Erythroblast (primary cell): ENCODE results near the gene GSN.

Experiments used
- DNase-seq, 2 experiments: peaks; one replicate each; lab custom pipeline; 2025; lab: John Stamatoyannopoulos, UW
- GATA1 ChIP-seq: IDR thresholded peaks from 2 replicates; pipeline ENCODE4 v1.6.1; 2011; ENCODE audit warnings: low read depth, mild to moderate bottlenecking, control low read depth, low read length, moderate library complexity
- POLR2A ChIP-seq: IDR thresholded peaks from 2 replicates; pipeline ENCODE4 v1.6.1; 2011; ENCODE audit warnings: mild to moderate bottlenecking, low read length

Gene GSN

DNA sequence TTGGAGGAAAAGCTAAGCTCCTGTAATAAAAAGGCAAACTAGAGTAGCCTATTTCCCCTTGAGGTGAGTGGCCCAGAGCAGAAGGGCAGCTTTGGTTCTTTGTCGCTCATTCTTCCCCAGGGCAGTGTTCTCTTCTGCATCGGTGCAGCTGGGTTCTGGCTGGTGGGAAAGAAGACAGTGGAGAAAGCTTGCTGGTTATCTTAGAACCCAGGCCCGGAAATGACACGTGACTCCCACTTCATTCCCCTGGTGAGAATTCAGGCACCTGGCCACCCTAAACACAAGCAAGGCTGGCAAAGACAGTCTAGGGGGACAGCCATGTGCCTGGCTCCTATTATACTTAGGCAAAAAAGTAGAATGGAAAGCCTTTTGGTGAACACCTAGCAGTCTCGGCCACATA lies 32.5 kb upstream of the GSN start:
- no peak for DNase-seq
- TF ChIP-seq POLR2A (no peak), GATA1 (no peak)

DNA sequence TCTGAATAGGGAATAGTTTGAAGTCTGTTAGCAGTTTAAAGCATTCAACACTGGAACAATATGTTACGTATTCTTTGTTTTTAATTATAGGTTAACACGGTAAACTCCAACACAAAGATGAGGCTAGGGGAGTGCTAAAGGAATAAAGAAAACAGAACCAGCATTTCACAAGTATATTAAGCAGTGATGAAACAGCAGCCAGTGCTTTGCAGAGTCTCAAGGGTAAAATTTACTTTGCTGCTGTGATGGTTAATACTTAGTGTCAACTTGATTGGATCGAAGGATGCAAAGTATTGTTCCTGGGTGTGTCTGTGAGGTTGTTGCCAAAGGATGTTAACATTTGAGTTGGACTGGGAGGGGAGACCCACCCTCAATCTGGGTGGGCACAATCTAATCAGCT lies 30.0 kb upstream of the GSN start:
- no peak for DNase-seq
- TF ChIP-seq GATA1: no peak

DNA sequence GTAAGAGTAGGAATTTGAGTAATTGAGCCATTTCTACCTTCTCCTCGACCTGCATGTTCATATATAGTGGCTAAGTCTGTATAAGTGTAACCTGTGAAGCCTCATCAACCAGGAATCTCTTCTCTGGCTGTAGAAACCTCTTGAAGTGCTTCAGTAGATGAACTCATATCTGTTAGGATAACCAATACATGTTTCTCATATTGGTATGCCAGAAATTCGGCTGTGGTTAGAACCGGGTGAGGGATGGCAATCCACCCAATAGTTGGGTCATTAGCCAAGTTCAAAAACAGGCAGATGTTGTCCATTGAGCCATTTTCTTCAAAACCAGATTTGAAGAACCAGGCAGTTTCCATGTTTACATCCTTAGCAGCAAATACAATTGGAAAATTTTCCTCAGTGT lies 28.9 kb upstream of the GSN start:
- TF ChIP-seq POLR2A (no peak), GATA1 (no peak)
- no peak for DNase-seq

DNA sequence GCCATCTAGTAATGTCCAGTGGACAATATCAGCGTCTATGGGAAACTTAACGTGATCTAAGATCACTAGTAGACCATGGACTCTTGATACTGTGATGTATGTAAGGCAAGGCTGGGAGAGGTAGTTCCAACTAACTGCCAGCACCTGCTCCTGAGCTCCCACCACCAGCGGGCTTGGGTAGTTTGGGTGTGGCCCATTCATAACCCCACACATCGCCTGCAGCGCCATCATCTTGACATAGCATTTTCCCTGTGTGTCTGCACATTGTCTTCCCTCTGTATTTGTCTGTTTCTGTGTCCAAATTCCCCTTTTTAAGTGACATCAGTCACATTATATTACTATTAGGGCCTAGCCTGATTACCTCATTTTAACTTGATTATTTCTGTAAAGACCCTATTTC lies 28.1 kb upstream of the GSN start:
- TF ChIP-seq GATA1 (no peak), POLR2A (no peak)
- DNase-seq: no peak

DNA sequence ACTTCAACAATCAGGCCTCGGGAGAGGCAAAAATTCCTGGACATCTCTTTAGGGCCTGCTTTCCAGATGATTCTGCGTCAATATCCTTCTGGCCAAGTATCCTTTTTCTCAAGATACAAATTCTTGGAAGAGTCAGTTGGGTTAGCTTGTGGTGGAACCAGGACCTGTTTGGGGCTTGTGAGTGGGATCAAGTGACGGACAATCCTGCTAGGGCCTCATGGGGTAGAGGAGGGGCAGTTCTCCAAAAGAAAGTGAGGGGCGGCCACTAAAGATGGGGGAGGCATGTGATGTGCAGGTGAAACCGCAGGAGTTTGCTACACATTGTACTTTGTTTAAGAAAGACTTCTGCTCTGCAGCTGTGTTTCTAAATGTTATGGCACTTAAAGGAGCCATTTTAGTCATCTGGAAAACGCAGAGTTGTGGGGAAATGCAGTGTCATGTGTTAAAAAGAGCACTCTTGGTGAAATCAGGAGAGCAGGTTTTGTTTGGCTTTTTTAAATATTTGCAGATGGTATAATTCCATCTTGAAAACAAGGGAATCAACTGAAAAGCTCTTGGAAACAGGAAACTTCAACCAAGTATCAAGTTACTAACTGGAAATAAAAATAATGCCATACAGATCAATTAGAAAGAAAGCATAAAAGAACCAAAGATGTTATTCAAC lies 27.4 kb upstream of the GSN start:
- TF ChIP-seq GATA1 (no peak), POLR2A (no peak)
- no peak for DNase-seq

DNA sequence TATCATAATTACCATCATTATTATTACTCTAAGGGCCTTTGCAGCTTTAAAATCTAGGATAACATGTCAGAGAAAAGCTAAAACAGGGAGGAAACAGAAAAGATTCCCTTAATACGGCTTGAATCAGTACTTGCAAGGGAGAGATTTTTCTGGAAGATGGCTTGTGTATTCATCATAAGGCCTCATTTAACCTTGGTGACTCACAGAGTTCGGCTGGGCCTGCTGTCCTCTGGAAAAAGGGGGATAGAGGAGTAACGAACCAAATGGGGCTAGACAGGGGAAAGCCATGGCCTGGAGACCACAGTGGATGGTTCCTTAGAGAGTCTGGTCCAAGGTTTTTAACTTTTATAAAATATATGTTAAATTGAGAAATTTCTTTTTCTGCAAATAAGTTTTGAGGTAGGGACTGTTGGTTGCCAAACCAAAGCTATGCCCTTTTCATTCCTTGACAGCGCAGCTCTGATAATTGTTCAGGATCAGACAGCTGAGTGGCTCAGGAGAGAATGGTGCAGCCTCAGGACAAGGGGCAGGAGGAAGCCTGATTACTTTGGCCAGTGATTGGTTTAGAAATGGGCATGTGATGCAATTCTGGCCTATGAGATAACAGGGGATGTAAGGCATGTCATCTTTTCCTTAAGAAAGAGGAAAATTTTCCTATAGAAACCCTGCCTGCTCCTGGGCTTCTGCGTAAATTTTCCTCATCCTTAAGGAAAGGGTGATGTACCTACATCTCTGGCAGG lies 25.6 kb upstream of the GSN start:
- TF ChIP-seq POLR2A: no peak
- no peak for DNase-seq

DNA sequence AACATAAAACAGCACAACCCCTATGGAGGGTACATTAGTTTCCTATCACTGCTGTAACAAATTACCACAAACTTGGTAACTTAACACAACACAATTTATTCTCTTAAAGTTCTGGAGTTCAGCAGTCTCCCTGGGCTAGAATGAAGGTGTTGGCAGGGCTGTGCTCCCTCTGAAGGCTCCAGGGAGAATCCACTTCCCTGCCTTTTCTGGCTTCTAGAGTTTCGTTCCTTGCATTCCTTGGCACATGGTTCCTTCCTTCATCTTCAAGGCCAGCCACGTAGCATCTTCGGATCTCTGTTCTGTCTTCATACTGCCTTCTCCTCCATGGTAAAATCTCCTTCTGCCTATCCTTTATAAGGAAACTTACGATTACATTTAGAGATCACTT lies 25.0 kb upstream of the GSN start:
- TF ChIP-seq GATA1 (no peak), POLR2A (no peak)
- no peak for DNase-seq

DNA sequence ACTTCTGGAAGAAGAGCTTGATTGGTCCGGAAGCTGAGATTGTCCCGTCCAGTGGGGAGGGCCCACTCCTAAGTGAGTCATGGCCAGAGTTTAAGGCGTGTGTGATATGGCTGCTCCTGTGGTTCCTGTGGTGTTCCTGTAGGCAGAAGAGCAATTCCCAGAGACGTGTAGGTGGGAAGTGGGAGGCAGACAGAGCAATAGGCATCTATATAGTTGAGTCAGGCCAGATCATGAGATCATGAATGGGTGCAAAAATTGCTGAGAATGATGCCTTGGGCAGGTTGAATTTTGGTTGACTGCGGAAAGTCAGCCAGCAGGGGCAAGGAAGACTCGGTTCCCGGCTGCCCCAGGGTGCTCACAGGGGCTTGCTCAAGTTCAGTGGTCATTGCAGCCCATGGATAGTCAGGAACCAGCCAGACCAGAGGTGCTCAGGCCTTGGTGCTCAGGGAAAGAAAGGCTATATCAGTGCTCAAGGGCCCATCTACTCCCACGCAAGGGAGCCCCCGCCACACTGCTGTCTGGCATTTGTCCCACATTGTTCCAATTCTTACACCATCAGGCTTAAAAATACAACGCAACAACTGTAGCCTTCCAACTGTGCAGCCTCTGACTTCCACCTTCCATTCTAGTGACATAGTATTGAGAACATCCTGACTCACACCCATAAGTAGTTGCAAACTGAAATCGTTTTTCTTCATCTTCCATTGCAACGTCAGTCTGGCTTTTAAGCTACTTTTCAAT lies 21.0 kb upstream of the GSN start:
- DNase-seq: no peak
- TF ChIP-seq POLR2A (no peak), GATA1 (no peak)

DNA sequence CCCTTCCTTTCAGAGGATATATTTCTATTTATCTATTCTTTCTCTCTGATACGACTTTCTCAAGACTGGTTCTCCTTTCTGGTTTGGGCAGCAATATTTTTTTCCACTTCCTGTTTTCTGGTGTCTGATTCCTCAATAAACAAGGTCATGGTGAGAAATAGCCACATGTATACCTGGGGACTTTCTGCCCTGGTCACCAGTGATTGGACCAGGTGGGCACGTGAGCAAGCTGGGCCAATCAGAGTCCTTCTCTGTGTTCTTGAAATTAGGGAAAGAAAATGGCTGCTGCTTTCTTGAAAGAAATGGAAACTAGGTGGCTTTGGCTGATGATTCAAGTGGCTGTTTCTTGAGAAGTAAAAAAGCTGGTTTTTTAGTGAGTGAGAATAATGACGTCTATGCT lies 18.4 kb upstream of the GSN start:
- no peak for TF ChIP-seq POLR2A
- no peak for TF ChIP-seq GATA1
- no peak for DNase-seq

DNA sequence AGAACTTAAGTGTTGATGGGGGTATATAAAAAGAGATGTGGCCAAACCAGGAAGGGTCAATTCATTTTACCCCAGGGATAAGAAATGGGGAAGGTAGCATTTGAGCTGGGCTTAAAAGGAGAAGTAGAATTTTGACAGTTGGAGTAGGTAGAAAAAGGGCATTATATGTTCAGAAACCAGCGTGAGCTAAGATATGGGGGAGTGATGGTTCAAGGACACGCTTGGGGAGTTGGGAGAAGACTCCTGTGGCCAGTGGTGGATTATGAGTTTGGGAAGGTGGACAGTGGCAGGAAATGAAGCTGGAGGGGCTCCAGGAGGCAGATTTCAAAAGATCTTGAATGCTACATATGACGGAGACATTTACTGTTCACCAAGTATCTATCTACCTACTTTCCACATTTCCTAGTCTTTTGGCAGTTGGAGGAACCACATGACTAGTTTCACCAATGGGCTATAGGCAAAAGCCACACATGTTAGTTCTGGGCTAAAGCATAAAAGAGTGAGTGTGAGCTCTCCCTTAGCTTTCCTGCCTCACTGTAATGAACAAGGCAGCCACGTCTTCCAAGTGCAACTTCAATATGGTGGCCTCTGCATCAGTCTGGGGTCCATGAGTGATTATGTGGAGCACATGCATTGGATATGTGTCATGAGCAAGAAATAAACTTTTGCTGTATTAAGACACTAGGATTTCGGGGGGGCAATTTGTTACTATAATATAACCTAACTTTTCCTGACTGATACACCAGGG lies 15.7 kb upstream of the GSN start:
- TF ChIP-seq GATA1 (no peak), POLR2A (no peak)
- no peak for DNase-seq

DNA sequence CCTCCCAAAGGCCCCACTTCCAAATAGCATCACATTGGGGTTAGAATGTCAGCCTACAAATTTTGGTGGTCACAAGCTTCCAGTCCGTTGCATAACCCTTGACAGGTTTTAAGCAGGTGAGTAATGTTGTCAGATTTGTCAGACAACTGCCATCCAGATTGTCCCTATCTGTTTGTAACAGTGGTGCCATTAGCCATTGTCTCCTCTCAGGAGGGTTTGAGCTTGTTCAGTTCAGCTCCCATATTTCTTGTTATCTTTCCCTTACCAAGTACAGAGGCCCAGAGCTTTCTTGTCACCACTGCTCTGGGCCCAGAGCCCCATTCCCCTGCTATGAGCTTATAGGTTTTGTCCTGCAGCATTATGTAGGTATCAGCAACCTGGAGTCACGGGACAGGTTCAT lies 14.8 kb upstream of the GSN start:
- no peak for TF ChIP-seq POLR2A
- no peak for TF ChIP-seq GATA1
- DNase-seq: no peak

DNA sequence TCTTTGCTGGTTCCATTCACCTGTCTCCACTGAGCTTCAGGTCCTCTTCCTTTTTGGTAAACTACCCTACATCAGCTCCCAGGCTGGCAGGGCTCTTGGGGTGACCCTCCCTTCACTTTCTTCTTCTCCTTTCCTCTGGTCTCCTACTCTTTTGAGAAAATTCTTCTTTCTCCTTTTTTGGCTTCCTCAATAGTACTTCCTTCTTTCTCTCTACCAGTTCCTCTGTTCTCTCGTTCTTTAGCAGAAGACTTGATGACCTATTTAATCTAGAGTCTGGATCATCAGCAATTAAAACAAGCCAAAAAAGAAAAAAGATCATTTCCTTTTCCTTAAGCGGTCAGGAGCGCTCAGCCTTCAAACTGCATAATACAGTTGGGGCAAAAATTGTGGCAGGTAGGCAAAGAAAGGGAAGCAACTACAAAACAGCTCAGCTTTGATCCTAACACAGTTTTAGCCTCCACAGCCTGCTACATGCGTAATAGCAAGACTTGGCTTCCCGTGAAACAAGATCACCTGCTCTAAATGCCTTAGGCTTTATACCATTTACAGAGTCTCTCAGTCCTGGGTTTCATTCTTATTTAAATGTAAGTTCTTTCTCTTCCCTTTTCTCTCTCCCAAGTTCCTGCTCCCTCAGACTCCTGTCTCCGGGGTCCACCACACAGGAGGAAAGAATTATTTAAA lies 14.0 kb upstream of the GSN start:
- DNase-seq: no peak
- no peak for TF ChIP-seq POLR2A
- no peak for TF ChIP-seq GATA1

DNA sequence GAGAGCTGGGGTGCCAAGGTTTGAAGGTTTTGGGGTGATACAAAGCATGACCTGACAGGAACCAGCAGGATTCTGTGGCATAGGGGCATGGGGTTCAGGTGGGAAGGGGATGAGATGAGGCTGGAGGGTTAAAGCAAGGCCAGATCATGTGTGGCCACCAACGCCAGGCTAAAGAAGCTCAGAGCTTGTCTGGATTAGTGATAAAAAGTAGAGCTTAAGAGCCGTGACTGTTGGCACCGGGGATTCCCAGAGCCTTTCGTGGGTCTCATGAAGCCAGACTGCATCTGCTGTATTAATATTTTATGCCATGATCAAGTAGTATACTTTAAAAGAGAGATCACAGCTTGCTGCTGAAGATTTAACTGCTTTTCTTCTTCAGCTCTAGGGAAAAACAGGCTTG lies 8.5 kb upstream of the GSN start:
- no peak for DNase-seq
- TF ChIP-seq GATA1 (no peak), POLR2A (no peak)

DNA sequence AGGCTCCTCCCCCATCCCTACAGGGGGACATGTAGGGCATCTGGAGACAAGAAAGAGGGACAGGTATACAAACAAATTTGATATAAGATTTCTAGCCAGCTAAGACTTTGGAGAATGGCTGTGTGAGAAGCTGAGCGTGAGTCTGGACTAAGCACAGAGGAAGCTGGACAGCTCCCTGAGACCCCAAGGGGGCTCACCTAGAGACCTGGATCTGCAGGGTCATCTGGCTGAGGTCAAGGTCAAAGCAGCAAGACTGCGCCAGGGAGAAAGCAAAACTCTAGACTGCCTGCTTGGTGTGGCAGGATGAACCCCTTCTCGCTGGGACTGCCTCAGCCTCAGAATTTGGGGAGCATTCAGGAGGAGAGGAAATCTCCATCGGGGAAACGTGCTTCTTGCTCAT lies 8.0 kb upstream of the GSN start:
- TF ChIP-seq GATA1 (no peak), POLR2A (no peak)
- no peak for DNase-seq
